HCT116 (cell line): ENCODE measurements around the gene ZNF837.

ENCODE experiments used
- ELF1 ChIP-seq: IDR thresholded peaks from 2 replicates; pipeline ENCODE4 v1.6.1; 2012; ENCODE audit warnings: low read depth, borderline replicate concordance
- EZH2 ChIP-seq: fragments of 200-600 bp; sonication (generic); IDR thresholded peaks from 2 replicates; pipeline ENCODE4 v1.6.1; 2017; ENCODE audit warnings: antibody characterized with exemption, mixed run types
- POLR2A ChIP-seq: IDR thresholded peaks from 2 replicates; pipeline ENCODE4 v1.7.0; 2011; ENCODE audit warnings: borderline replicate concordance; ENCODE audit not compliant: insufficient read depth, insufficient read length; ENCODE audit errors: extremely low read depth
- POLR2AphosphoS5 ChIP-seq: IDR thresholded peaks from 2 replicates; pipeline ENCODE4 v1.6.1; 2011; ENCODE audit warnings: mild to moderate bottlenecking, low read depth, low read length, moderate library complexity
- RAD21 ChIP-seq: IDR thresholded peaks from 2 replicates; pipeline ENCODE4 v1.6.1; 2012; ENCODE audit warnings: low read depth, mild to moderate bottlenecking
- YY1 ChIP-seq: IDR thresholded peaks from 2 replicates; pipeline ENCODE4 v1.6.1; 2011; ENCODE audit warnings: low read length, low read depth, moderate library complexity, mild to moderate bottlenecking; ENCODE audit not compliant: insufficient replicate concordance; ENCODE audit errors: extremely low read depth
- ZFX ChIP-seq: fragments of 450-650 bp; IDR thresholded peaks from 2 replicates; pipeline ENCODE4 v1.6.1; 2017
- ZNF274 ChIP-seq: fragments of 200-500 bp; sonication (Bioruptor generic); IDR thresholded peaks from 2 replicates; pipeline ENCODE4 v1.6.1; 2014; ENCODE audit warnings: mild to moderate bottlenecking, low read depth, low read length, inconsistent platforms
- TF ChIP-seq, protein P1 (sequence below), 3 experiments: fragments of 200-600 bp in 1 of 3; sonication (generic) in 1 of 3; IDR thresholded peaks in 2 of 3; conservative IDR thresholded peaks in 1 of 3; 2 replicates each; pipeline ENCODE4 v1.5.1; 2012 to 2017; ENCODE audit warnings: low read depth in 2 of 3, low read length in 2 of 3, antibody characterized with exemption in 1 of 3, borderline replicate concordance in 1 of 3, control low read depth in 1 of 3, mild to moderate bottlenecking in 1 of 3, mixed read lengths in 1 of 3, mixed run types in 1 of 3, moderate library complexity in 1 of 3; ENCODE audit not compliant: insufficient read depth in 1 of 3
- TF ChIP-seq, protein P2 (sequence below): IDR thresholded peaks from 2 replicates; pipeline ENCODE4 v1.6.1; 2012; ENCODE audit warnings: low read depth
- TF ChIP-seq, protein P3 (sequence below): IDR thresholded peaks from 2 replicates; pipeline ENCODE4 v1.6.1; 2012
- TF ChIP-seq, protein P4 (sequence below): IDR thresholded peaks from 2 replicates; pipeline ENCODE4 v1.6.1; 2011; ENCODE audit warnings: mild to moderate bottlenecking, low read length, moderate library complexity; ENCODE audit not compliant: insufficient replicate concordance; ENCODE audit errors: extremely low read depth

DNA sequence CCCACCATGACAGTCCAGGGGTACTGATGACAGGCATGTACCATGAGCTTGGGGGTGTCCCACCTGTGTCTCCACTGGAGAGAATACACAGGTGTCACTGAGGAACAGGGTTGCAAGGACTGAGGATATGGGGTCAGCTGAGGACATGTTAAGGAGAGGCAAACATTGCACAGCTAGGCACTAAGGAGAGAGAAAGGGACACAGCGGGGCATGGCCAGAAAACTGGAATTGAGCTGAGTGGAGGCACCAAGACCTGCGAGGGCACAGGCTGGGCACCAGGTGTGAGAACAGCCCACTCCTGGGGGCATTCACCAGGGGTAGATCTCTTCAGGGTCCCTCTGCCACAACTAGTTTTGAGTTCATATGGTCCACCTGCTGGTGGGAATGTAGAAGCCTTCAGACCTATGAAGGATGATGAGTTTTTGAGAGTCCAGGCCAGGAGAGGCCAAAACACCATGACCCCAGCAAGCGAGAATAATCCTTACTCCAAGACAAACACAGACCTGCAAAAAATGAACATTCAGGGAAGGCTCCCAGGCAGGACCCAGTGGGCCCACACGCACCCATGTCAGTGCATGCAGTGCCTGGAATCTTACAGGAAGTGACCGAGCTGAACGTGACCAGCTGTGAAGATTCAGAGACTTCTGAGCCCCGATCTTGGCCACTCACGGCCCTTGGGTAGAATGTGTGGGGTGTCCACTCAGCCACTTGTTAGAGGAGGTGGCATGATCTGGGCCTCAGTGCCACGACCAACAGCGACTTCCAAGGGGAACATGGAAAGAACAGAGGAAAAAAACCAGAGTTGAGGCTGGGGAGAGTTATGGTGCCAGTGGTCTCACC is 26.2 kb upstream of the ZNF837 start:
- TF ChIP-seq, protein P1, sequence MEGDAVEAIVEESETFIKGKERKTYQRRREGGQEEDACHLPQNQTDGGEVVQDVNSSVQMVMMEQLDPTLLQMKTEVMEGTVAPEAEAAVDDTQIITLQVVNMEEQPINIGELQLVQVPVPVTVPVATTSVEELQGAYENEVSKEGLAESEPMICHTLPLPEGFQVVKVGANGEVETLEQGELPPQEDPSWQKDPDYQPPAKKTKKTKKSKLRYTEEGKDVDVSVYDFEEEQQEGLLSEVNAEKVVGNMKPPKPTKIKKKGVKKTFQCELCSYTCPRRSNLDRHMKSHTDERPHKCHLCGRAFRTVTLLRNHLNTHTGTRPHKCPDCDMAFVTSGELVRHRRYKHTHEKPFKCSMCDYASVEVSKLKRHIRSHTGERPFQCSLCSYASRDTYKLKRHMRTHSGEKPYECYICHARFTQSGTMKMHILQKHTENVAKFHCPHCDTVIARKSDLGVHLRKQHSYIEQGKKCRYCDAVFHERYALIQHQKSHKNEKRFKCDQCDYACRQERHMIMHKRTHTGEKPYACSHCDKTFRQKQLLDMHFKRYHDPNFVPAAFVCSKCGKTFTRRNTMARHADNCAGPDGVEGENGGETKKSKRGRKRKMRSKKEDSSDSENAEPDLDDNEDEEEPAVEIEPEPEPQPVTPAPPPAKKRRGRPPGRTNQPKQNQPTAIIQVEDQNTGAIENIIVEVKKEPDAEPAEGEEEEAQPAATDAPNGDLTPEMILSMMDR (IDR thresholded peaks at IDR 0.05 in 2 of 3, conservative IDR thresholded peaks at IDR 0.05 in 1 of 3; ENCODE audit: borderline replicate concordance in 1 of 3, insufficient read depth in 1 of 3, low read depth in 2 of 3, low read length in 2 of 3), result peak in 2 of 3 experiments; percentile 61 to 73; a peak in 4 of 6 replicates
- TF ChIP-seq POLR2A, result no peak
- TF ChIP-seq EZH2, result no peak
- peak; percentile 38; the same call in 1 of the 2 replicates for TF ChIP-seq POLR2AphosphoS5
- TF ChIP-seq, protein P2, sequence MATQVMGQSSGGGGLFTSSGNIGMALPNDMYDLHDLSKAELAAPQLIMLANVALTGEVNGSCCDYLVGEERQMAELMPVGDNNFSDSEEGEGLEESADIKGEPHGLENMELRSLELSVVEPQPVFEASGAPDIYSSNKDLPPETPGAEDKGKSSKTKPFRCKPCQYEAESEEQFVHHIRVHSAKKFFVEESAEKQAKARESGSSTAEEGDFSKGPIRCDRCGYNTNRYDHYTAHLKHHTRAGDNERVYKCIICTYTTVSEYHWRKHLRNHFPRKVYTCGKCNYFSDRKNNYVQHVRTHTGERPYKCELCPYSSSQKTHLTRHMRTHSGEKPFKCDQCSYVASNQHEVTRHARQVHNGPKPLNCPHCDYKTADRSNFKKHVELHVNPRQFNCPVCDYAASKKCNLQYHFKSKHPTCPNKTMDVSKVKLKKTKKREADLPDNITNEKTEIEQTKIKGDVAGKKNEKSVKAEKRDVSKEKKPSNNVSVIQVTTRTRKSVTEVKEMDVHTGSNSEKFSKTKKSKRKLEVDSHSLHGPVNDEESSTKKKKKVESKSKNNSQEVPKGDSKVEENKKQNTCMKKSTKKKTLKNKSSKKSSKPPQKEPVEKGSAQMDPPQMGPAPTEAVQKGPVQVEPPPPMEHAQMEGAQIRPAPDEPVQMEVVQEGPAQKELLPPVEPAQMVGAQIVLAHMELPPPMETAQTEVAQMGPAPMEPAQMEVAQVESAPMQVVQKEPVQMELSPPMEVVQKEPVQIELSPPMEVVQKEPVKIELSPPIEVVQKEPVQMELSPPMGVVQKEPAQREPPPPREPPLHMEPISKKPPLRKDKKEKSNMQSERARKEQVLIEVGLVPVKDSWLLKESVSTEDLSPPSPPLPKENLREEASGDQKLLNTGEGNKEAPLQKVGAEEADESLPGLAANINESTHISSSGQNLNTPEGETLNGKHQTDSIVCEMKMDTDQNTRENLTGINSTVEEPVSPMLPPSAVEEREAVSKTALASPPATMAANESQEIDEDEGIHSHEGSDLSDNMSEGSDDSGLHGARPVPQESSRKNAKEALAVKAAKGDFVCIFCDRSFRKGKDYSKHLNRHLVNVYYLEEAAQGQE, result no peak
- TF ChIP-seq RAD21, result no peak; the same call in 1 of the 2 replicates
- no peak for TF ChIP-seq ZFX
- TF ChIP-seq YY1, result no peak
- TF ChIP-seq, protein P3, sequence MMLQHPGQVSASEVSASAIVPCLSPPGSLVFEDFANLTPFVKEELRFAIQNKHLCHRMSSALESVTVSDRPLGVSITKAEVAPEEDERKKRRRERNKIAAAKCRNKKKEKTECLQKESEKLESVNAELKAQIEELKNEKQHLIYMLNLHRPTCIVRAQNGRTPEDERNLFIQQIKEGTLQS, result no peak
- no peak for TF ChIP-seq ELF1
- TF ChIP-seq, protein P4, sequence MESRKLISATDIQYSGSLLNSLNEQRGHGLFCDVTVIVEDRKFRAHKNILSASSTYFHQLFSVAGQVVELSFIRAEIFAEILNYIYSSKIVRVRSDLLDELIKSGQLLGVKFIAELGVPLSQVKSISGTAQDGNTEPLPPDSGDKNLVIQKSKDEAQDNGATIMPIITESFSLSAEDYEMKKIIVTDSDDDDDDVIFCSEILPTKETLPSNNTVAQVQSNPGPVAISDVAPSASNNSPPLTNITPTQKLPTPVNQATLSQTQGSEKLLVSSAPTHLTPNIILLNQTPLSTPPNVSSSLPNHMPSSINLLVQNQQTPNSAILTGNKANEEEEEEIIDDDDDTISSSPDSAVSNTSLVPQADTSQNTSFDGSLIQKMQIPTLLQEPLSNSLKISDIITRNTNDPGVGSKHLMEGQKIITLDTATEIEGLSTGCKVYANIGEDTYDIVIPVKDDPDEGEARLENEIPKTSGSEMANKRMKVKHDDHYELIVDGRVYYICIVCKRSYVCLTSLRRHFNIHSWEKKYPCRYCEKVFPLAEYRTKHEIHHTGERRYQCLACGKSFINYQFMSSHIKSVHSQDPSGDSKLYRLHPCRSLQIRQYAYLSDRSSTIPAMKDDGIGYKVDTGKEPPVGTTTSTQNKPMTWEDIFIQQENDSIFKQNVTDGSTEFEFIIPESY, result no peak
- no peak for TF ChIP-seq ZNF274
